Peyer's patch (tissue), 4 donors: ENCODE results near the gene GOLGA2. TPM values are rescaled to one million over a fixed set of nuclear protein-coding genes. Genes with fewer than 3 reads are reported as not detected.

Source experiments
- DNase-seq, 3 donors: peaks; one replicate each; pipeline ENCODE4 v3.0.0-alpha.2; 2017 to 2019
- H3K27ac ChIP-seq, 4 donors: fragments of 200-600 bp; sonication (generic); one replicate each; pipeline ENCODE4 v1.5.1; 2016 to 2019
- H3K27me3 ChIP-seq, 2 donors: fragments of 200-600 bp; sonication (generic); one replicate each; pipeline ENCODE4 v1.5.1; 2019
- H3K36me3 ChIP-seq, 3 donors: fragments of 200-600 bp; sonication (generic); one replicate each; pipeline ENCODE4 v1.5.1; 2016 to 2019
- H3K4me1 ChIP-seq, 4 donors: fragments of 200-600 bp; sonication (generic); one replicate each; pipeline ENCODE4 v1.5.1; 2016 to 2019
- H3K4me3 ChIP-seq, 4 donors: fragments of 200-600 bp; sonication (generic); 1 replicate in 3 of 4; 2 replicates in 1 of 4; pipeline ENCODE4 v1.5.1; 2016 to 2019; ENCODE audit warnings: mild to moderate bottlenecking in 1 of 4
- H3K9me3 ChIP-seq, 4 donors: fragments of 200-600 bp; sonication (generic); one replicate each; pipeline ENCODE4 v1.5.1; 2016 to 2019; ENCODE audit warnings: mild to moderate bottlenecking in 1 of 4
- POLR2A ChIP-seq, 2 donors: fragments of 450-650 bp; IDR thresholded peaks; one replicate each; pipeline ENCODE4 v1.5.1; 2017; ENCODE audit warnings: antibody characterized with exemption in 2 of 2, mild to moderate bottlenecking in 2 of 2, moderate library complexity in 2 of 2
- total RNA-seq, 4 donors: library from RNA; depleted of rRNA; stranded (reverse); fragments of >200 nt; gene quantifications; one replicate each; pipeline ENCODE4 v1.1.0, GENCODE V29; 2016
- TF ChIP-seq, protein P1 (sequence below), 6 experiments: fragments of 450-650 bp in 4 of 6; fragments of 200-600 bp in 2 of 6; sonication (generic) in 1 of 6; IDR thresholded peaks; one replicate each; pipeline ENCODE4 v1.5.1; 2017 to 2019; ENCODE audit warnings: antibody characterized with exemption in 6 of 6, mild to moderate bottlenecking in 3 of 6, moderate library complexity in 1 of 6

The GOLGA2 gene
- total RNA-seq, 4 donors from 2014 or later, result 45.7 to 96.7 (median 92.5) TPM

DNA sequence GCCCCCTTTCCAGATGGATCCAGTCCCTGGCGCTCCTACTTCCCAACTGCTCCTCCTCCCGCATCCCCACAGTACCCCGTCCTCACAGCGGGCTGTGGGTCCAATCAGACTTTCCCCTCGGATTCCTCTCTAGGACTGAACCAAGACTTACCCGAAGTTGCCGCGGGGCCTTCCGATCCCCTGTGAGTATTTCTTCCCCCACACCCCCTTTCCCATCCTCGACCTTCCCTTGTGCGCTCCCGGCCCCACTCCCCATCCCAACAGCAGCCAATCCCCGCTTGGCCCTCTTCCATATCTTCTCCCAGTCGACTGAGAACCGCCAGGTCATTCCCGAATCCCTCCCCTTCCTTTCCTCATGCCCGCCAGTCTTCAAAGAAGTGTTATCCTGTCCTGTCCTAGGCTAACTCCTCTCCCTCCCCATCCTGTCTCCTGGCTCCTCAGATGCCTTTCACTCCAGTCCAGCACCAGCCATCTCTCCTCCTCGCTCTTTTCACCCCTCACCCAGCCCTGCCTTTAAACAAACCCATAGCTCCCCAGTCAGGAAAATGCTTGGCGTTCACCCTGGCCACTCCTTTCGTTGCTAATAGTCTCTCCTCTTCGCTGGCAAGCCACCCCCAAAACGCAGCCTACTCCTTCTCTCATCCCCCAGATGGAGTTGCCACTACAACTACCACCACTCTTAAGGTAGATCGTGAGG is 915 bp upstream of the GOLGA2 start:
- peak in 1 of 3 donors; percentile 56 for DNase-seq
- peaks cover 0 to 26% (median 5%) of the 10 kb centered on the region in 4 donors for H3K4me1 ChIP-seq
- peak overlapping the region; percentile 75 to 94 (median 84) for H3K4me3 ChIP-seq
- TF ChIP-seq, protein P1, sequence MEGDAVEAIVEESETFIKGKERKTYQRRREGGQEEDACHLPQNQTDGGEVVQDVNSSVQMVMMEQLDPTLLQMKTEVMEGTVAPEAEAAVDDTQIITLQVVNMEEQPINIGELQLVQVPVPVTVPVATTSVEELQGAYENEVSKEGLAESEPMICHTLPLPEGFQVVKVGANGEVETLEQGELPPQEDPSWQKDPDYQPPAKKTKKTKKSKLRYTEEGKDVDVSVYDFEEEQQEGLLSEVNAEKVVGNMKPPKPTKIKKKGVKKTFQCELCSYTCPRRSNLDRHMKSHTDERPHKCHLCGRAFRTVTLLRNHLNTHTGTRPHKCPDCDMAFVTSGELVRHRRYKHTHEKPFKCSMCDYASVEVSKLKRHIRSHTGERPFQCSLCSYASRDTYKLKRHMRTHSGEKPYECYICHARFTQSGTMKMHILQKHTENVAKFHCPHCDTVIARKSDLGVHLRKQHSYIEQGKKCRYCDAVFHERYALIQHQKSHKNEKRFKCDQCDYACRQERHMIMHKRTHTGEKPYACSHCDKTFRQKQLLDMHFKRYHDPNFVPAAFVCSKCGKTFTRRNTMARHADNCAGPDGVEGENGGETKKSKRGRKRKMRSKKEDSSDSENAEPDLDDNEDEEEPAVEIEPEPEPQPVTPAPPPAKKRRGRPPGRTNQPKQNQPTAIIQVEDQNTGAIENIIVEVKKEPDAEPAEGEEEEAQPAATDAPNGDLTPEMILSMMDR (IDR thresholded peaks at IDR 0.05), result no peak
- TF ChIP-seq POLR2A (IDR thresholded peaks at IDR 0.05), result no peak
- no peaks in the 10 kb centered on the region for H3K27me3 ChIP-seq
- no peaks in the 10 kb centered on the region for H3K9me3 ChIP-seq
- H3K27ac ChIP-seq, result peak overlapping the region; percentile 77 to 94 (median 83)
- H3K36me3 ChIP-seq, result peaks cover 0 to 16% (median 0%) of the 10 kb centered on the region in 3 donors

- peak within 1 kb of the TSS; percentile 75 to 94 (median 84) for H3K4me3 ChIP-seq
- no peaks in the 10 kb centered on the region for H3K9me3 ChIP-seq
- peaks cover 0 to 22% (median 0%) of the 10 kb centered on the region in 3 donors for H3K36me3 ChIP-seq
- H3K27me3 ChIP-seq, result no peaks in the 10 kb centered on the region
- DNase-seq, result peak in 2 of 3 donors; percentile 100
- H3K4me1 ChIP-seq, result peaks cover 0 to 26% (median 5%) of the 10 kb centered on the region in 4 donors
- peak; percentile 97 to 98 for TF ChIP-seq POLR2A (IDR thresholded peaks at IDR 0.05)
- TF ChIP-seq, protein P1 (IDR thresholded peaks at IDR 0.05), result peak in 1 of 6 experiments; percentile 5
- peak within 1 kb of the TSS; percentile 82 to 94 (median 90) for H3K27ac ChIP-seq
Observed at GRCh38 chr9:128276008-128276573, 284 bp upstream of the GOLGA2 start, which contains the start of gene SWI5. SWI5 (plus strand) TSS chr9:128276276.

GRCh38 chr9:128274245-128274644 is 1.6 kb downstream of the GOLGA2 start:
- no peak for DNase-seq
- no peak for TF ChIP-seq POLR2A (IDR thresholded peaks at IDR 0.05)
- TF ChIP-seq, protein P1 (IDR thresholded peaks at IDR 0.05), result no peak
- H3K36me3 ChIP-seq, result peaks cover 0 to 27% (median 0%) of the 10 kb centered on the region in 3 donors
- no peak overlapping the region for H3K27ac ChIP-seq
- H3K4me3 ChIP-seq, result peak overlapping the region in 1 of 4 donors; percentile 75
- H3K4me1 ChIP-seq, result peaks cover 0 to 26% (median 5%) of the 10 kb centered on the region in 4 donors
- H3K27me3 ChIP-seq, result no peaks in the 10 kb centered on the region
- no peaks in the 10 kb centered on the region for H3K9me3 ChIP-seq

- H3K9me3 ChIP-seq, result no peaks in the 10 kb centered on the region
- H3K4me3 ChIP-seq, result no peak overlapping the region
- H3K27me3 ChIP-seq, result no peaks in the 10 kb centered on the region
- peaks cover 0 to 49% (median 0%) of the 10 kb centered on the region in 3 donors for H3K36me3 ChIP-seq
- no peak for DNase-seq
- TF ChIP-seq POLR2A (IDR thresholded peaks at IDR 0.05), result no peak
- TF ChIP-seq, protein P1 (IDR thresholded peaks at IDR 0.05), result no peak
- peaks cover 0 to 14% (median 3%) of the 10 kb centered on the region in 4 donors for H3K4me1 ChIP-seq
- no peak overlapping the region for H3K27ac ChIP-seq
Observed at GRCh38 chr9:128271512-128271911, 4.3 kb downstream of the GOLGA2 start.

- no peak for TF ChIP-seq POLR2A (IDR thresholded peaks at IDR 0.05)
- TF ChIP-seq, protein P1 (IDR thresholded peaks at IDR 0.05), result no peak
- Histone ChIP-seq H3K9me3 (no peaks in the 10 kb centered on the region), H3K27ac (no peak overlapping the region), H3K4me3 (no peak overlapping the region), H3K27me3 (no peaks in the 10 kb centered on the region), H3K36me3 (peaks cover 0 to 51% (median 0%) of the 10 kb centered on the region in 3 donors), H3K4me1 (peaks cover 0 to 13% (median 3%) of the 10 kb centered on the region in 4 donors)
- DNase-seq, result no peak
Observed at GRCh38 chr9:128271112-128271511, 4.7 kb downstream of the GOLGA2 start.
